OCI-LY3 (cell line): ENCODE results near the gene TOMM40L.

Experiments
- CTCF ChIP-seq: fragments of 200-600, 300-600 bp; sonication (generic); IDR thresholded peaks from 2 replicates; pipeline ENCODE4 v1.5.1; 2014; ENCODE audit warnings: antibody characterized with exemption, low read length, low read depth
- EZH2phosphoT487 ChIP-seq: fragments of 200-600 bp; shearing (Covaris generic); IDR thresholded peaks from 2 replicates; pipeline ENCODE4 v1.6.1; 2018; ENCODE audit warnings: antibody characterized with exemption, mixed run types, low read depth

- TF ChIP-seq CTCF (no peak), EZH2phosphoT487 (no peak)
Measured at GRCh38 chr1:161261261-161262235, 35.7 kb downstream of the TOMM40L start.
